Measurements from ENCODE around the gene SRSF8. TPM values are rescaled to one million over a fixed set of nuclear protein-coding genes. Genes with fewer than 3 reads are reported as not detected.

SRSF8 gene
- total and polyA plus RNA-seq, 9 of the 15 experiments (the other 6 are each of a cell fraction or from before 2014, with no cell fraction given), result 18.0 to 53.4 (median 27.9) TPM

GRCh38 chr11:95068549-95068948 is 1.8 kb downstream of the SRSF8 start (continued):
- TF ChIP-seq MLLT1 (IDR thresholded peaks at IDR 0.05) (peak in 1 of 2 experiments; percentile 89; a peak in 2 of 4 replicates), ZNF318 (IDR thresholded peaks at IDR 0.05; ENCODE audit: borderline replicate concordance in 1 of 2, low read depth in 1 of 2) (0 out of 4 replicates have a peak, but pooled peaks of 1 of the 2 experiments have one; percentile 22), JUND (IDR thresholded peaks at IDR 0.05; ENCODE audit: borderline replicate concordance, low read depth, low read length) (peak; percentile 68), JUND (tag; IDR thresholded peaks at IDR 0.05; ENCODE audit: borderline replicate concordance, low read depth, low read length) (no peak; the same call in 1 of the 3 replicates), SRSF7 (optimal IDR thresholded peaks at IDR 0.05; ENCODE audit: low read depth, low read length) (no peak), KDM4B (IDR thresholded peaks at IDR 0.05; ENCODE audit: borderline replicate concordance in 2 of 2, low read depth in 1 of 2) (no peak), HNRNPL (IDR thresholded peaks at IDR 0.05; ENCODE audit: low read depth, low read length) (no peak), ZNF165 (CRISPR knock-in tag; IDR thresholded peaks at IDR 0.05; ENCODE audit: borderline replicate concordance) (no peak), NUFIP1 (IDR thresholded peaks at IDR 0.05; ENCODE audit: partially characterized antibody) (no peak), MAFG (tag; conservative IDR thresholded peaks at IDR 0.05) (no peak), HCFC1 (IDR thresholded peaks at IDR 0.05; ENCODE audit: low read depth, low read length) (peak; percentile 59), ETS1 (conservative IDR thresholded peaks at IDR 0.05; ENCODE audit: control insufficient read depth, low read depth, low read length) (no peak), ZHX1 (conservative IDR thresholded peaks at IDR 0.05; ENCODE audit: low read length) (no peak)
